Fibroblast of lung (primary cell): ENCODE results near the gene TMEM269.

Experiments
- EZH2 ChIP-seq: IDR thresholded peaks from 2 replicates; pipeline ENCODE4 v1.5.1; 2012; ENCODE audit warnings: low read length, control low read depth, mild to moderate bottlenecking; ENCODE audit errors: missing control alignments
- TF ChIP-seq, protein P1 (sequence below), 2 donors: IDR thresholded peaks in 1 of 2; conservative IDR thresholded peaks in 1 of 2; 1 replicate in 1 of 2; 2 replicates in 1 of 2; pipeline ENCODE4 v1.5.1; 2011 to 2012; ENCODE audit warnings: low read length in 2 of 2, control low read depth in 1 of 2, inconsistent platforms in 1 of 2, low read depth in 1 of 2, mild to moderate bottlenecking in 1 of 2

DNA sequence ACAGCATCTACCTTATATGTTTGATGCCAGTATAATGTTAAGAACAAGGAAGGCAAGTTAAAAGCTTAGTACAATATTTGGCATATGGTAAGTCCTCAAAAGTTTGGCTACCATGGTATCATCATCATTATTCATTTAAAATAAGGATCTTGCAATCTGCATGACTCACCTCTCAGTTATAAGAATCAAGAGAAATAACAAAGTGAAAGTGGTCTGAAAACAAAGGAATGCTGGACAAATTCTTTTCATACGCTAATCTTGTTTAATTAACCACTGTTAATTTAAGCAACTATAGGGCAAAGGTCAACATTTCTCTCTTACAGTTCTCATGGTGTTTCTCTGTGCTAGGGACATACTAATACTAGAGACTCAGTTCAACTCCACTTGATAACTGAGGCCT, 31.7 kb upstream of the TMEM269 start:
- TF ChIP-seq, protein P1, sequence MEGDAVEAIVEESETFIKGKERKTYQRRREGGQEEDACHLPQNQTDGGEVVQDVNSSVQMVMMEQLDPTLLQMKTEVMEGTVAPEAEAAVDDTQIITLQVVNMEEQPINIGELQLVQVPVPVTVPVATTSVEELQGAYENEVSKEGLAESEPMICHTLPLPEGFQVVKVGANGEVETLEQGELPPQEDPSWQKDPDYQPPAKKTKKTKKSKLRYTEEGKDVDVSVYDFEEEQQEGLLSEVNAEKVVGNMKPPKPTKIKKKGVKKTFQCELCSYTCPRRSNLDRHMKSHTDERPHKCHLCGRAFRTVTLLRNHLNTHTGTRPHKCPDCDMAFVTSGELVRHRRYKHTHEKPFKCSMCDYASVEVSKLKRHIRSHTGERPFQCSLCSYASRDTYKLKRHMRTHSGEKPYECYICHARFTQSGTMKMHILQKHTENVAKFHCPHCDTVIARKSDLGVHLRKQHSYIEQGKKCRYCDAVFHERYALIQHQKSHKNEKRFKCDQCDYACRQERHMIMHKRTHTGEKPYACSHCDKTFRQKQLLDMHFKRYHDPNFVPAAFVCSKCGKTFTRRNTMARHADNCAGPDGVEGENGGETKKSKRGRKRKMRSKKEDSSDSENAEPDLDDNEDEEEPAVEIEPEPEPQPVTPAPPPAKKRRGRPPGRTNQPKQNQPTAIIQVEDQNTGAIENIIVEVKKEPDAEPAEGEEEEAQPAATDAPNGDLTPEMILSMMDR (conservative IDR thresholded peaks at IDR 0.05 in 1 of 2, IDR thresholded peaks at IDR 0.05 in 1 of 2; ENCODE audit: low read depth in 1 of 2, low read length in 2 of 2) = no peak
- TF ChIP-seq EZH2 = no peak
